OCI-M1 (cell line): ENCODE results near the gene MEP1A.
"Not testable (repeated sequence)": the region's sequence is repeated elsewhere in the genome, so short reads cannot be mapped to it uniquely, and the experiment has no call there.

ENCODE experiments used
- DNase-seq: peaks from one replicate; lab custom pipeline; 2025; lab: John Stamatoyannopoulos, UW

MEP1A gene, protein sequence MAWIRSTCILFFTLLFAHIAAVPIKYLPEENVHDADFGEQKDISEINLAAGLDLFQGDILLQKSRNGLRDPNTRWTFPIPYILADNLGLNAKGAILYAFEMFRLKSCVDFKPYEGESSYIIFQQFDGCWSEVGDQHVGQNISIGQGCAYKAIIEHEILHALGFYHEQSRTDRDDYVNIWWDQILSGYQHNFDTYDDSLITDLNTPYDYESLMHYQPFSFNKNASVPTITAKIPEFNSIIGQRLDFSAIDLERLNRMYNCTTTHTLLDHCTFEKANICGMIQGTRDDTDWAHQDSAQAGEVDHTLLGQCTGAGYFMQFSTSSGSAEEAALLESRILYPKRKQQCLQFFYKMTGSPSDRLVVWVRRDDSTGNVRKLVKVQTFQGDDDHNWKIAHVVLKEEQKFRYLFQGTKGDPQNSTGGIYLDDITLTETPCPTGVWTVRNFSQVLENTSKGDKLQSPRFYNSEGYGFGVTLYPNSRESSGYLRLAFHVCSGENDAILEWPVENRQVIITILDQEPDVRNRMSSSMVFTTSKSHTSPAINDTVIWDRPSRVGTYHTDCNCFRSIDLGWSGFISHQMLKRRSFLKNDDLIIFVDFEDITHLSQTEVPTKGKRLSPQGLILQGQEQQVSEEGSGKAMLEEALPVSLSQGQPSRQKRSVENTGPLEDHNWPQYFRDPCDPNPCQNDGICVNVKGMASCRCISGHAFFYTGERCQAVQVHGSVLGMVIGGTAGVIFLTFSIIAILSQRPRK

DNA sequence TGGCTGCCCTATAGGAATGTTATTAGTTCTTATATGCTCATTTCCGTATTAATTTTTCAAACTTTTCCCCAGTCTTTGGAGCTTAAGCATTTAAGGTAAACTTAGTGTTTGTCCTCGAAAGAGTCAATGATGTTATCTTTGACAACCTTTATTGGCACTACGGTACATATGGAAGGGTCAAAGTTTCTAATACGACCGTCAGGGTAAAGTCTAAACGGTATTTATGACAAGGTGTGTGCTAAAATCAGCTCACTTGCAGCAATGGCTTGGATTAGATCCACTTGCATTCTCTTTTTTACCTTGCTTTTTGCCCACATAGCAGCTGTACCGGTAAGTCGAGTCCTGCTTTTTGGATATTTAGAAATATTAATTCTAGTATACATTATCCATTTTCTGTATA is at the start of gene MEP1A:
Gene MEP1A (plus strand): TSS at position 252 of the 400 bp plus-strand sequence. CDS start 10 bp downstream, at position 262.
- DNase-seq, result no peak

DNA sequence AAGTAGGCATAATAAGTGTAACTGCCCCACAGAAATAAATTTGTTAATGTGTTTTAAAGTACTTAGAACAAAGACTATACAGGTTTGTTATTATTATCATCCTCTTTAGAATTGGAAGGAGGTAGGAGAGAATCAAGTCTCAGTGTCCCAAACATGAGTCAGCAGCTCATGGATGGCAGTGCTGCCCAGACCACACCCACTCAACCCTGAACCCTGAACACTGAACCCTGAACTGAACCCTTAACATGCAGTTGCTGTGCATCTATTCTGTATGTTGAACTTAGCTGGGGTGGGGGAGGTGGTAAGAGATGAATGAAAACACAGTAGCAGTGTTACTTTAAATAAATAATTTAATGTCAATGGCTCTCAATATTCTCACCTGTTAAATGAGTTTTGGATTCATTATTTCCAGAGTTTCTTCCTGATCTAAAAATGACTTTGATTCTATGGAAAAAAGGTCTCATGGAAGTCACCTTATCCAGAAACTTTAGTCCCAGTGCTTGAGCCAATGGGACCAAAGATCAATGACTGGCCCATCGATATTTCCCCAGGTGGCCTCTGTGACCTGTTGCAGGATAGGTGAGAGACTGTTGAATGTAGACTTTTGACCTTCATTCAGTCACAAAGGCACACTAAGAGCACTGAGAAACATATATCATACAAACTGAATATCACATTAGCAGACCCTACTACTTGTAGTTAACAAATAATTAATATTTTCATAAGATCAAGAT is 49.6 kb upstream of the MEP1A start:
- DNase-seq, result no peak

DNA sequence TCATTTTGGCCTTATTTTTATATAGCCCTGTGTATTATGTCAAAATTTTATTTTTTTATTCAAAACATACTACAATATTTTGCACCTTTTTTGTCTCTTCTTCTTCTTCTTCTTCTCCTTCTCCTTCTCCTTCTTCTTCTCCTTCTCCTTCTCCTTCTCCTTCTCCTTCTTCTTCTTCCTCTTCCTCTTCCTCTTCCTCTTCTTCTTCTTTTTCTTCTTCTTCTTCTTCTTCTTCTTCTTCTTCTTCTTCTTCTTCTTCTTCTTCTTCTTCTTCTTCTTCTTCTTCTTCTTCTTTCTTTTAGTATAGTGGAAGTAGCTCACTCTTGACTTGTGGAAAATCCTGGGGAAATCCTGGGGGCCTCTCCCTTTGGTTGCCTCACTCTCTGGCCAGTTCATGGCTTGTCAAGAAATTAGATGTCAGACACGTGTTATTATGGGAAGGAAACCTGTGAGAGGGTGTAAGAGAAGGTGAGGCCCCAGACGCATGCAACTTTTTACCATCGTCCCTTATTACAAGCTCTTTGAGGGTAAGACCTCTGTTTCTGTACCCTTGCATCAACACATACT is 48.9 kb upstream of the MEP1A start:
- DNase-seq, result not testable (repeated sequence)

DNA sequence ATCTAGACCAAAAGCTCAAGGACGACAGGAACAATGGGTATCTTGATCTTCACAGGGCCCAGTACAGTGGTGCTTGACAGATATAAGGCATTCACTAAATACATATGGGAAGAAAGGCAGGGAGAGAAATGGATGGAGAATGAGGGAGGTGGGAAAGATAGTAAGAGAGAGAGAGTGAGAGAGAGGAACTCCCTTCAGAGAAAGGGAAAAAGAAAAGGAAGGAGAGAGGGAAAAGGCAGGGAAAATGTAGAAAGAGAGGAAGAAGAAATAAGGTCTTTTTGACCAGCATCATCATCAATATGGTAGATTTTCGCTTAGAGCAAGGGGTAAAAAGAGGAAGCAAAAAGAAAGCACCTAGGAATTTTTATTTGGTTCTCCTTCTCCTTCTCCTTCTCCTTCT is 47.2 kb upstream of the MEP1A start:
- DNase-seq, result no peak

DNA sequence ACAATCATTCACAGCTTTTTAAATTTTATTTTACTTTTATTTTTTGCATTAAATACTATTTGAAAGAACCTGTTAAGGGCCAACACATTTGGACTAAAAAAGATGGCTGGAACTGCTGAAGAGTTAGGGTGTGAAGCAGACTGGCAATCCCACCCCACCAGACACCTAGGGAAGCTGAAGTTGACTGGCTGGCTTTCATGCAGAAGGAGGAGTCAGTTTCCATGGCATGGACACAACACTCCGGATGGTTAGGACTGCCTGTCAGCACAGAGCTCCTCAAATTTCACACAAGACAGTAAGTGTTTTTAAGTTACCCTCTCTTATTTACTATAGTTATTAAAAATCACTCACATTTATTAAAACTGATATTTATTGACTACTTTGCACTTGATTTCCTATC is 46.5 kb upstream of the MEP1A start, which contains the start of gene ANKRD66:
Gene ANKRD66 (plus strand): TSS at position 238 of the 400 bp plus-strand sequence. CDS start 5,016 bp downstream, outside the sequence.
- no peak for DNase-seq

DNA sequence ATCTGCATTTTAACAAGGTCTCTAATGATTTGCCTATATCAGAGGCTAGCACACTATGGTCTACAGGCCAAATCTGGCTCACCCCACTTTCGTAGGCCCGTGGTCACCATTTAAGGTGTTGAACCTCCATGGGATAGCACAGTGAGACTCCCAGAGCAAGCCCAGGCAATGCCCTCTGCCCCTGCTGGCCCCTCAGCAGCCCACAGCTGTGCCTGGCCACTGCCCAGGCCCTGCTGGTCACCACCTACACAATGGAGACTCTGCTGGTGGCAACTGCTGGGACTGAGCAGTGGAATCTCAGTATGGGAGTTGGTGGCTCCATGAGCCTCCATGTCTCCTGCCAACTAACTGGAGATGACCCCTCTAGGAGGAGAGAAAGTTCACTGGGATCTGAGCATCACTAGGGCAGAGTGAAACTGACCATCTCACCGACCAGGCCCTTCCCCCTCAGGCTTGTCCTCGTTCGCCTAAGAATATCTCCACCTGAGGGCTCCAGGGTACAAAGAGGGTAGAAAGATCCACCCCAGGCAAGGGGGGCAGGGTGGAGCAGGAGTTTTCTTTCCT is 44.2 kb upstream of the MEP1A start:
- no peak for DNase-seq

DNA sequence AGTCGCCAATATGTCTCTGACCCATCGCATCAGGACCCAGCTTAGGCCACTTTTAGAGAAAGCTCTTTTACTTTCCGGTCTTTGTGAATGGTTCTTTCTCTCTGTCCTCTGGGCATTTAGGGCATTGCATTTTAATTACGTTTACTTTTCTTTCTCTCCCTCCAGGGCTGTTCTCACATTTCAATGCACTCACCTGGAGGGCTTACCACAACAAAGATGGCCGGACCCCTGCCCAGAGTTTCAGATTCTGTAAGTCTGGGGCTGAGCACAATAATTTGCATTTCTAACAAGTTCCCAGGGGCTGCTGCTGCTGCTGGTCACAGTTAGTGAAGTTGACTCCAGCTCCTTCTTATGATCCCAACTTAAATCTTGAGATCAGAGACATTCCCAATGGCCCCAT is 43.5 kb upstream of the MEP1A start:
- DNase-seq, result no peak

DNA sequence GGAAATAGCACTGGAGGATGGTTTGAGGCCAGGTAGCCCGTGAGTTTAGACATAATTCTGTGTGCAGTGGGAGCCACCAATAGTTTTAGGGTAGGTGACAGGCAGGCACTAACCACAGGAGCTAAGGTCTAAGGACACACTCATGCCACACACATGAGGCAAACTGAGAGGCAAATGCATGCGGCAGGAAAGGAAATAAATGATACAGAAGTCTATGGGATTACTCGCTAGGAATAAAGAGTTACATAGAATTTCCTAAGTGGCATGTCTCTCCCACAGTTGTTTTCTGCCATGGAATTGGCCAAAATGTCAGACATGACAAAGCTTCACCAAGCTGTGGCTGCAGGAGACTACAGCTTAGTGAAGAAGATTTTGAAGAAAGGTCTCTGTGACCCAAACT is 41.5 kb upstream of the MEP1A start:
- DNase-seq, result no peak

DNA sequence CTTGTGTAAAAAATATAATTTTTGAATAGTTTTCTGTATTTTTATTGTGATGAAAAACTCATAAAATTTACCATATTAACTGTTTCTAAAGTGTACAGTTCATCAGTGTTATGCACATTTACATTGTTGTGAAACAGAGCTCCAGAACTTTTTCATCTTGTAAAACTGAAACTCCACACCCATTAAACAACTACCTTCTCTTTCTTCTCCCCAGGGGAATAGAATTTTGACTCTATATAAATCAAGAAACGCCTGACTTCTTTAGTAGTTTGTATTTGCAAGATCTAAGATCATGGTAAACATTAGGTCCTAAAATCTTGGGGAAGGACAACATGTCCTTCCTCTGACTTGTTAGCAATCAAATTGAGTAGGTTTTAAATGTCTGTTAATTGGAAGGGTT is 37.3 kb upstream of the MEP1A start:
- DNase-seq, result no peak

DNA sequence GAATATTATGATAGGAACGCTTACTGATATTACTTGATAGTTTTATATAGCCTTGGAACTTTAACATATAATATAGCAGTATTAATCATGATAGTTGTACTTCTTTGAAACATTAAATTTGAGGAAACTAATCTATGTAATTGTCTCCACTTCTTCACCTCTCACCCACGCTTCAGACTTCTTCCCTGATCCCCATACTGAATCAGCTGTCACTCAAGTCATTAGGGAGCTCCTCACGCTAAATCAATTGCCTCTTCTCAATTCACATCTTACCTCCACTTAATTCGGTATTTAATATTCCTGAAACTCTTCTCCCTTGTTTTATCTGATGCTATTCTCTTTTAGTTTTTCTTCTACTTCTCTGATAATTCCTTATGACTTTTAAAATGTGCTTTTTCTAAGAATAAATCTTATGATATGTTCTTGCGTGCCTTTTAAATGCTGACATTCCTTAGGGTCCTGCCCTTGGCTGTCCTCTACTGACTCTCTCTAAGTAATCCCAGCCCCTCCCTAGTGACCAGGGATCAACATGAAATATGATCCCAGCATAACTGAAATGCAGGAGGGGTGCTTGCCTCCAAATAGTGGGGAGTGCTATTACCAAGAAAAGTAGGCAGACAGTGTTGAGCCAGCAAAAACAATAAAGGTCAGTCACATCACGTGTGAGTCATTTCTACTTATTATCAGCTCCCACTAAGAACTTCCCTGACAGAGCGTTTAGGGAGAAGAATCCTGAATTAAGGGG is 36.5 kb upstream of the MEP1A start:
- no peak for DNase-seq

DNA sequence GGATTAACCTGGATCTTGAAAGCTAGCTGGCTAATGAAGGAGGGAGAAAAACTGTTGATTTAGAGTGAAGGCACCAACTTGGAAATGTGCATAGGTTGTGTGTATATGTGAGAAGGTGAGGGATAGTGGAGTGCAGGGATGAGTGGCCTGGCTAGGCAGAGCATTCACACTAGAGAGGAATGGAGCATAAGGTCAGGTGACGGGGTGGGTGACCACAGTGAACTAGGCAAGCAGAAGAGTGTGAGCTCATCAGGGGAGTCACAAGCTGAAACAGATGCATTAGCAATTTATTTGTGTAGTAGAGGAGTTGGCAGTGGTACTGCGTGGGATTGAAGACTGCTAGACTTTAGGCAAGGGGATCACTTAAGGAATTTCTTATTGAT is 36.0 kb upstream of the MEP1A start:
- DNase-seq, result no peak

DNA sequence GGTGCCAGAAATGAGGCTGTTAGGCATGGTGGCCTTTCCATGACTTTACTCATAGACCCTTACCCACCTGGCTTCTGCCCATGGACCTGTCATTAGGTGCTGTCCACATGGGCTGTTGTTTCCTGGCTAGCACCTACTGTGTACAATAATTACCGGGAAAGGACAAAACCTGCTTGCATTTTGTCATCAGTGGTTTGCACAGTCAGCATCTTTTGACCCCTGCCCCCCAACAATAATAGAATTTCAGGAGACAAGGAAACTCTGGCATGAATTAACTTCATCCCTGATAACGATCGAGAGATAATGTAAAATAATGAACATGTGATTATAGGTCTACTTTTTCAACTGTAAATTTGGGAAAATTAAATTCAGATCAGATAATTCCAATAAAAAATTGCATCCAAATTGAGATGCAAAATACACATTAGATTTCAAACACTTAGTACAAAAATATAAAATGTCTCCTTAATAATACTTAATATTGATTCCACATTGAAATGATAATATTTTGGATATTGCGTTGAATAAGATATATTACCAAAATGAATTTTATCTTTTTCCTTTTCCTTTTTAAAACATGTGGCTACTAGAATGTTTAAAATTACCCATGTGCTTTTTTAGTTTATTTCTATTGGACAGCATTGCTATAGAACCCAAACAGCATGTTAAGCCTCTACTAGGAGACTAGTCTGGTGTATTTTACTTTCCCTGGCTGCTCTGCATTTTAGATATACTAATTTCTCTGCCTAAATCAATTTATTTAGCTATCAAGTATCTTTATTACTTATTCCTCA is 34.0 kb upstream of the MEP1A start:
- no peak for DNase-seq

DNA sequence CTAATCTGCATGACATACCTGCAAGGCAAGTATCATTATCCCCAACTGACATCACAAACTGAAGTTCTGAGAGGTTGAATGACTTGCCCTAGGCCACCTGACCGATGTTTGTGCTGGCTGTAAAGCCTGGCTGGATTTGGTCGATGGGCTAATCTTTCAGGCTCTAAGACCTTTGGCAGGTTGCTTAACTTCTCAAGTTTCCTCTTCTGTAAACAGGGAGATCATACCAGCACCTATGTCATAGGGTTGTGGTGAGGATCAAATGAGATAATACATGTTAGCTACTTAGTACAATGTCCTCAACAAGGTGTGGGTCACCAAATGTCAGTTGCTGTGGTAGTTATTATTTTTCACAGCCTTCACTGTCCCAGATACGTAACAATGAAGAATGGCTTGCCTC is 32.3 kb upstream of the MEP1A start:
- peak; percentile 24 for DNase-seq

DNA sequence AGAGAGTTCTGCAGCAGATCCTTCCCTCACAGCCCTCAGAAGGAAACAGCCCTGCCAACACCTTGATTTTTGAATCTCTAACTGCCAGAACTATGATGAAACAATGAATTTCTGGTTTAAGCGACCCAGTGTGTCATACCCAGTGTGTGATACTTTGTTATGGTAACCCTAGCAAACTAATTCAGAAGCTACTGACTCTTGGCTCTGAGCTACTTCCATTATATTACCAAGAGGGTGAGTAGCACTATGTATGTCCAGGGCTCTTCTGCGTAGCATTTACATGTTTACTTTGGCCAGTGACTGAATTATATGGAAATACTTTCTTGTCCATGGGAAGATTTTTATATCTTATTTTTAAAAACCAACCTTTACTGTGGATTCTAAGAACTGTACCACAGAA is 29.7 kb upstream of the MEP1A start:
- DNase-seq, result no peak

DNA sequence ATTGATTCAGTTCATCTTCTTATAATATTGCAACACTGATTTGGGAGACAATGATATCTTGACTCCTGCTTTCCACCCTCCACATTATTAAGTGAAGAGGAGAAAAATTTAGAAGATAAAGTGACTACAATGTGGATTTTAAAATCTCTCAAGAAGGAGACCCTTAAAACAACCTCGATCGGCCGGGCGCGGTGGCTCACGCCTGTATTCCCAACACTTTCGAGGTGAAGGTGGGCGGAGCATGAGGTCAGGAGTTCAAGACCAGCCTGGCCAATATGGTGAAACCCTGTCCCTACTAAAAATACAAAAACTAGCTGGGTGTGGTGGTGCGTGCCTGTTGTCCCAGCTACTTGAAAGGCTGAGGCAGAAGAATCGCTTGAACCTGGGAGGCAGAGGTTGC is 28.9 kb upstream of the MEP1A start:
- DNase-seq, result not testable (repeated sequence)

DNA sequence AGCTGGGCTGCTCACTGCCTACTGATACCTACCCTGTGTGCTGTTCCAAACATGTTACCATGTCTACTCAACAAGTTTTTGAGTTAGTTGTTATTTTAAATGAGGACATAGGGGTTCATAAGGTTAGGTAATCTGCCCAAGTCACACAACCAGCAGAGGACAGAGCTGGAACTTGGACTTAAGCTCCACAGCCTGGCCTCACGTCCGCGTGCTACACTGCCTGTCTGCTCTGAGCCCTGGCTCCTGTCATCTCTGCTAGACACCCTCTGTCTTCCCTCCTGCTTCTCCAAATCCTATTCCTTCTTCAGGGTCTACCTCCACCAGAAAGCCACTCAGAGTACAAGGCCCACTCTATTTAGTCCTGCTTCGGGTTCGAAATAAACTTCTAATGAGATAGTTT is 28.2 kb upstream of the MEP1A start:
- DNase-seq, result no peak

DNA sequence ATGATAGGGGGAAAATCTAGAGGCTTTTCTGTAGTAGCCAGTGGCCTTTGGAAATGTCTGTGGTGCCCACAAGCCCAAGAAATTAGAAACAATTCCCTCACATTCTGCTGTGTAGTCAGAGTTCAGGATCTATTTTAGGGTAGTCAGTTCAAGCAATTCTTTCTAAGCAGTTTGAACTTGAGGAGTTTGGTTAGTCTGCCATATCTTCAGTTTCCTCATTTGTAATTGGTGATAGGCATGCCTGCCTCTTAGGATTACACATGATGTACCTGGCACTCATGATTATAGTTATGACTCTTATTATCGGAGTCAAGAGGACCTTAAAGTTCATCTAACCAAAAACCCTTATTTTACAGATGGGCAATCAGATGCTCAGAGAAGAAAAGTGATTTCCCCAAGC is 21.2 kb upstream of the MEP1A start:
- DNase-seq, result peak; percentile 65

DNA sequence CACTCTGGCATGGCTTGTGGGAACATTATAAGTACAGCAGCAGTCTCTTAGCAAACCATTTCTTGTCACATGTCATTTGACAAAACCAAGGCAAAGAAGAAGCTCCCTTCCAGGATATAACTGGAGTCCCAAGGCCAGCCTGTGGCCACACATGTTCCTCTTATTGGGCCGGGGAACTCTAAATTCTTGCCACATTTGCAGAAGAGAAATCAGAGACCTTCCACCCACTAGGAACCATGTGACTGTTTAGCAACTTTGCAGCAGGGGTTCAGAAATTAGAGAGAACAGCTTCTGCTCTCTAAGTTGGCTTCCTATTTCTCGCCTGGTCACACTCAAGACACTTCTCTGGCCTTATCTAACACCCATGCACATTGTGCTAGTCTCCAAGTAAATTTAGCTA is 20.4 kb upstream of the MEP1A start:
- DNase-seq, result peak; percentile 84

DNA sequence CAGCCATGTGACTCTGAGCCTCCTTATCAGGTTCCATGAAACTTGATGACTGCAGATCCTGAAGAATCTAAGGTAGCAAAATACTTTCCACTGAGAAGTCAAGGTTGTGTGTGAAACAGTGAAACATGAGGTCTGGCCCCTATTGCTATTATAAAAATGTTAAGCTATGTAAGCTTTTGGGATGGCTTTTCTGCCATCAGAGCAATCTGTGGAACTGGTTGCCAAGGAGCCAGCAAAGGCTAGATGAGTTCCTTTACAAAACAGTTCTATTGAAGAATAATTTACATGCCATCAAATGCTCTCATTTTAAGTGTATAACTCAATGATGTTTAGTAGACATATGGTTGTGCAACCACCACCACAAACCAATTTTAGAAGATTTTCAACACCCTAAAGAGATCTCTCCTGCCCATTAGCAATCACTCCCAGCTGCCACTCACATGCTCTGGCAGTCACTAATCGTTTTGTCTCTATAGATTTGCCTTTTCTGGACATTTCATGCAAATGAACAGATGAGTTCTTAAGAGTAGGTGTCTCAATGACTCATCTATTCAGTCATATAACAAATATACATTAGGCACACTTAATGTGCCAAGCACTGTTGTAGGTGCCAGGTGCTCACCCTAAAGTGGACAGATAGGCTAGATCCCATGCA is 19.9 kb upstream of the MEP1A start:
- no peak for DNase-seq

DNA sequence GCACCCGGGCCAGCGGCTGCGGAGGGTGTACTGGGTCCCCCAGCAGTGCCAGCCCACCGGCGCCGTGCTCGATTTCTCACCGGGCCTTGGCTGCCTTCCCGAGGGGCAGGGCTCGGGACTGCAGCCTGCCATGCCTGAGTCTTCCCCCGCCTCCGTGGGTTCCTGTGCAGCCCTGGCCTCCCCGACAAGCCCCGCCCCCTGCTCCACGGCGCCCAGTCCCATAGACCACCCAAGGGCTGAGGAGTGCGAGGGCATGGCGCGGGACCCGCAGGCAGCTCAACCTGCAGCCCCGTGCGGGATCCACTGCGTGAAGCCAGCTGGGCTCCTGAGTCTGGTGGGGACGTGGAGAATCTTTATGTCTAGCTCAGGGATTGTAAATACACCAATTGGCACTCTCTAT is 18.5 kb upstream of the MEP1A start:
- not testable (repeated sequence) for DNase-seq
